HG02938 (cell line): ENCODE measurements around the gene GNG8.

Experiments
- ATAC-seq: cut with Tn5 transposase; IDR thresholded peaks from one replicate; pipeline ENCODE4 v1.9.1; 2021; ENCODE audit warnings: mild to moderate bottlenecking, moderate library complexity; ENCODE audit not compliant: unreplicated experiment

Gene GNG8

DNA sequence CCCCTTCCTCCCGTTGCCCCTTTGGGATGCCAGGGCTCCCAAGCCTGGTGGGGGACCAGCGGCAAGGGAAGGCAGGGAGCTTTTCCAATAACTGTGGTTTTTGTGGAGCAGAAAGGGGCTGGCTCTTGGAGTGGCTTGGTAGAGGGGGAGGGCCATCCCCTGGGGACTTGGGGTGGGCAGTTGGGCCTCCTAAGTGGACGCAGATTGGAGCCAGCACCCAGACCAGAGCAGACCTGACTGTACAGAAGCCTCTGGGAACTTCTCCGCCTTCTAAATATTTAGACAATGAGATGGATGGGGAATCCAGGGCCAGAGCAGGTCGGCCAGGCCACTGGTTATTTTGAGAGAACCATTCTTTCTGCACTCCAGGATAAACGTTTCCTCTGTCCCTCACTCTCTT is 15.3 kb downstream of the GNG8 start:
- ATAC-seq, result no peak

DNA sequence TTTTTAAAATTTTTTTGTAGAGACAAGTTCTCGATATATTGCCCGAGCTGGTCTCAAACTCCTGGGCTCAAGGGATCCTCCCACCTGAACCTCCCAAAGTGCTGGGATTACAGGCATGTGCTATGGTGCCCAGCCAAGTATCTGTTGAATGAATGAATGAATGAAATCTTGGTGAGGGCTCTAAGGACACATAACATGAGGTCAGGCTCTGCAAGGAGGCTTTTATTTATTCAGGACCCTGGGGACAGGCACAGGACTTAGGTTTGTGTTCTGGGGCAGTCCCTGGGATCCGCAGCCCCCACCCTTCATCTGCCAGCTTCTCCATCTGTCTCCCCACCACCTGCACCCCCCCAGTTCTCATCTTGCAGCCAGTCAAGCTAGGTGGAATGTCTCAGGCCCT is 15.7 kb downstream of the GNG8 start:
- ATAC-seq, result no peak

DNA sequence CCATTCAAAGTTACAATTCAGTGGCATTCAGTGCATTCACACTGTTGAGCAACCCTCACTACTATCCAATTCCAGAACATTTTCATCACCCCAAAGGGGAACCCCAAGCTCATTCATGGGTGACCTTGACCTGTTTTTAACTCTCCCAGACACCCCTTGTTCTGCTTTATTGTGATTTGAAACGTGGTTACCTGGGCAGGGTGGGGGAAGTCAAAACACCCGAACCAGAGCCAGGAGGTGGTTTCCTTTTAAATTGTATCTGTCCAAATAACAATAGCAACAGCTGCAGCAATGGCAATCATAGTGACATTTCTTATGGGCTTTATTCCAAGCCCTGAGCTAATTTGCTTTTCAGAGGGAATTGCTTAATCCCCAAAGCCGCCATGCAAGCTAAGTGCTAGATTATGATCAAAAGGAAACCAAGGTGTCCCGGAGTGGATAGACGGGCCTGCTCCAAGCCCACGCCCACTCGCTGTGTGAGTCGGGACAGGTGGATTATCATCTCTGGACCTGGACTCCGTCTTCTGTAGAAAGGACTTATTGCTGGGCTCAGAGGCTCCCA is 17.3 kb downstream of the GNG8 start:
- ATAC-seq, result no peak

- ATAC-seq, result no peak
These were observed 18.4 kb downstream of the GNG8 start for GRCh38 chr19:46617601-46618000.

DNA sequence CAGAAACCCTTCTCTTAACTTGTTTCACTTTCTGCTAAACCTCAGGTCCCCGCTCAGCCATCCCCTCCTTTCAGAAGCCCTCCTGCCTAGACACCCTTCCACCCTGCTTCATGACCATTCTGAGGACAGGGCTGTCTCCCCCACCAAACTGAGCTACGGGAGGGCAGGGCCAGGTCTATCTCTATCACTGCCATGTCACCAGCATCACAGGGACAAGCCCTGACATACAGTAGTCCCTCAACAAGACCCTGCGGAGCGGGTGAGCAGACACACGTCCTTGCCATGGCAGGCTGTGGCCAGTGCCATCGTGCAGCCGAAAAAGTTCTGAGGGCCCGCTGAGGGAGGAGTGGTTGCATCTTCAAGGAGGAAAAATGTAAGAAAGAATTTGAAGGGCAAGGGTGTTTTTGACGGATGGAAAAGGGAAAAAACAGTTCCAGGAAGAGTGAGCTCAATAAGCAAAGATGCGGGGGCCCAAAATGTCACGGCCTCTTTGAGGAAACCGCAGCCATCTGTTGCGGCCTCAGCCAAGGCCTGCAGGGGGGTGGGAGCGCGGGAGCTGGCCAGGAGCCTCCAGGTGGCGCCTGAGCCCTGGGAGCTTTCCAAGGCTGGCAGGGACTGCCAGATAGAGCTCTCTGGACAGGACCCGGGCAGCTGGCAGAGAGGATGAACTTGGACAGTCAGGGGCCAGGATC is 19.2 kb downstream of the GNG8 start:
- no peak for ATAC-seq

GRCh38 chr19:46615966-46616365 is 20.0 kb downstream of the GNG8 start:
- no peak for ATAC-seq

DNA sequence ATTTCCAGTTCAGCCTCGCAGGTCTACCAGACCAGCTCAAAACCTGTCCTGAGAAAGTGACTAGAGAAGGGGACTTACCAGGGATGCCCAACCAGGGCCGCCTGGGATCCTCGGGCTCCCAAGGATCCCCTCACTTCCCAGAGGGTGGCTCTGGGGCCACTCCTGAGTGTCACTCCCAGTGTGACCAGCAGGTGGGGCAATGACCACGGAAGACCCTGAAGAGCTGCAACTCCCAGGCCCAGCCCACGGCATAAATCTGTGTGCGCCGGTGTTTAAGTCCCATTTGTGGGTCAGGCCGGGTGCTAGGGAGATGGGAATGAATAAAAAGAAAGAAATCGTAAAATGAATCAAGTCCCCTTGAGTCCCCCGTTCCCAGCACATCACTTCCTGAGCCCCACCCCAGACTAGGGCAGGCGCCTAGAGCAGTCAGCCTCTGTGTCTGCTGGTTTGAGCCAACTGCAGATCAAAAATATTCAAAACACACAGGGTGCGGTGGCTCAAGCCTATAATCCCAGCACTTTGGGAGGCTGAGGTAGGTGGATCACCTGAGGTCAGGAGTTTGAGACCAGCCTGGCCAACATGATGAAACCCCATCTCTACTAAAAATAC is 21.8 kb downstream of the GNG8 start:
- ATAC-seq, result no peak

- ATAC-seq, result no peak
These were observed 22.5 kb downstream of the GNG8 start for GRCh38 chr19:46613525-46613924.

DNA sequence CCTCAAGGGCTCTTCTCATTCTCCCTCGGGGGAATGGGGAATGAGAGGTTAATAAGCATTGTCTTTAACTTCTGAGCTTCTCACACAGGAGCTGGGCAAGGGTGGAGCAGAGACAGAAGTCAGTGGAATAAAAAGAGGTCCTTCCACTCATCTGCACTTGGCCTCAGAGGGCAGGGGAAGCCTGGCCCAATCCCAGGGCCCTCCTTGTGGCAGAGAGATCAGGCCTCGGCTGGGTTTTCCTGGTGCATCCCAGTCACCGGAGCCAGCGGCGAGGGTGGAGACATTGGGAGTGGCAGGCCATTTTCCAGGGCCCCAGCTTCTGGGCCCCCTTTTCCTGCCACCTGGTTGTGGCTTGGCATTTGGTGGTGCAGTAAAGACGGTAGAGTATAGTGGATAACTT is 24.2 kb downstream of the GNG8 start:
- no peak for ATAC-seq

DNA sequence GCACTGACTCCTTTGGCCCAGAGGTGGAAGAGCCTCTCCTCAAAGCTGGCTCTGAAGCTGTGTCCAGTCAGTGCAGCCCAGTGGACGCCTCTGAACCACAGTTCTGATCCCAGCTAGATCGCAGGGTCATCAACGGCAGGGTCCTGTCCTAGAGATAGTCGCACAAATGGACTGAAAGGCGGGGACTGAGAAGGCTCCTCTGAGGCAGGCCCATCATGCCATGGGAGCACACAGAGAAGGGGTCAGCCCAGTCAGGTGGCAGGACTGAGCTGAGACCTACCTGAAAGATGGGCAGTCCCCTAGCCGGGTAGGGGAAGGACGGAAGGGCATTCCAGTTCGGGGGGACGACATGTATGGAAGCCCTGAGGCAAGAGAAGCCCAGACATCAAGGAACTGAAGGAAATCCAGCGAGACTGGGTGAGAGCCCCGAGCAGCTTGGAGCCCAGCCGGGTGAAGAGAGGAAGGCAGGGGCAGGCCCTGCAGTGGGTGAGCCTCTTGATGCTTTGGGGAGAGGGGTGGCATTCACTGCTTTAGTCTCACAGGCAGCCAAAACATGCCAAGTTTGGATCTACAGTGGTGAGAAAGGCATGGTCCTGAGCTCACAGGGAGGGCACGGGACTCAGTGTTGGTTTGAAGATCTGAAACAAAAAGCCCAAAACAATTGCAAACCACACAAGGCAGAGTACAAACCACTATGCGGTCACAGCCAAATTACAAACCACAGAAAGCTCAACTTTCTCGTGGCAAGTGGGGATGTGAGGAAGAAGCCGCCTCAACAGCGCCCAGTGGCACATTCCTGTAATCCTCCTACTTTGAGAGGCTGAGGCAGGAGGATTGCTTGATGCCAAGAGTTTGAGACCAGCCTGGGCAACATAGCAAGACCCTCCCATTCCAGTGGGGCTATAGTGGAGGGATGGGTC is 24.9 kb downstream of the GNG8 start:
- no peak for ATAC-seq

GRCh38 chr19:46610413-46610775 is 25.6 kb downstream of the GNG8 start:
- no peak for ATAC-seq

GRCh38 chr19:46609511-46610412 is 26.2 kb downstream of the GNG8 start:
- no peak for ATAC-seq

DNA sequence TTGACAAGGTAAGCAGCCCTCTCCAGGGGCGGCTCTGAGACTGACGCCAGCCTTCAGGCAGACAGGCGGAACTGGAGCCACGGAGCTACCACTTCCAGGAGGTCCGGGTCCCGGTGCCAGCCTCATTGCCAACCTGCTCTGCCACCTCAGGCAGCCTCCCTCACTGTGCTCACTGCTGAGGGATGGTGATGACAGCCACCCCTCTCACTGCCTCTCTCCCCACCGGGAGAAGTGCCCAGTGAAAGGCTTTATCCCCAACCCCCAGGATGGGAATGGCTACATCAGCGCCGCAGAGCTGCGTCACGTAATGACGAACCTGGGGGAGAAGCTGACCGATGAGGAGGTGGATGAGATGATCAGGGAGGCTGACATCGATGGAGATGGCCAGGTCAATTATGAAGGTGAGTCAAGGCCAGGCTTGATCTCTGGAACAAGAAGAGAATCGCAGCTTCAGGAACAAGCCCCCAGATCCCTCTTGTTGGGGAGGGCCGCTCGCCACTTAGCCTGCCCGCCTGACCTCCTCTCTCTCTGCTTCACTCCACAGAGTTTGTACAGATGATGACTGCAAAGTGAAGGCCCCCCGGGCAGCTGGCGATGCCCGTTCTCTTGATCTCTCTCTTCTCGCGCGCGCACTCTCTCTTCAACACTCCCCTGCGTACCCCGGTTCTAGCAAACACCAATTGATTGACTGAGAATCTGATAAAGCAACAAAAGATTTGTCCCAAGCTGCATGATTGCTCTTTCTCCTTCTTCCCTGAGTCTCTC is 27.2 kb downstream of the GNG8 start:
- ATAC-seq, result no peak

DNA sequence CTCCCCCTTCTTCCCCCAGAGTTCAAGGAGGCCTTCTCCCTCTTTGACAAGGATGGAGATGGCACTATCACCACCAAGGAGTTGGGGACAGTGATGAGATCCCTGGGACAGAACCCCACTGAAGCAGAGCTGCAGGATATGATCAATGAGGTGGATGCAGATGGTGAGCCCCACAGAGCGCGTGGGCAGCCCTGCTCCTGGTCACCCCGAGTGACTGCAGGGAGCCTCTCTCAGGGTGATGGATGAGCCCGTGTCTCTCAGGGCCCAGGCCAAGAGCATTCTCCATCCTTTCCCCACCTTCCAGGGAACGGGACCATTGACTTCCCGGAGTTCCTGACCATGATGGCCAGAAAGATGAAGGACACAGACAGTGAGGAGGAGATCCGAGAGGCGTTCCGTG is 27.8 kb downstream of the GNG8 start:
- no peak for ATAC-seq

DNA sequence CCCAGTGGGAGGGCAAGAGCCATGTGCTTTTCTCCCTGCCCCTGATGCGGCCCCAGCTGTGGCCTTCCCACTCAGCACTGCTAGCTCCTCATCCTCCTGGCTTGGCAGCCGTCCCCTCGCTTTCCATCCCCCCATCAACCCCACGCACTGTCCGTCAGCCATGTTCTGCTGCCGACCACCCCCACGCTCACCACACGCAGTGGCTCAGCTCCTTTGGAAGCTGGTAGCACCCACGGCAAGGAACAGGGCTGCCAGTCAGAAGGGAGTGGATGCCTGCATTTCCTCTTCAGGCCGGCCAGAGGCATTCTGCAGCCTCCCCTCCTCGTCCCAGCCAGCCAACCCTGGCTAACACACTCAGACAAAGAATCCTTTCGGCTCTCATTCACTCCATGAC is 28.6 kb downstream of the GNG8 start:
- no peak for ATAC-seq

DNA sequence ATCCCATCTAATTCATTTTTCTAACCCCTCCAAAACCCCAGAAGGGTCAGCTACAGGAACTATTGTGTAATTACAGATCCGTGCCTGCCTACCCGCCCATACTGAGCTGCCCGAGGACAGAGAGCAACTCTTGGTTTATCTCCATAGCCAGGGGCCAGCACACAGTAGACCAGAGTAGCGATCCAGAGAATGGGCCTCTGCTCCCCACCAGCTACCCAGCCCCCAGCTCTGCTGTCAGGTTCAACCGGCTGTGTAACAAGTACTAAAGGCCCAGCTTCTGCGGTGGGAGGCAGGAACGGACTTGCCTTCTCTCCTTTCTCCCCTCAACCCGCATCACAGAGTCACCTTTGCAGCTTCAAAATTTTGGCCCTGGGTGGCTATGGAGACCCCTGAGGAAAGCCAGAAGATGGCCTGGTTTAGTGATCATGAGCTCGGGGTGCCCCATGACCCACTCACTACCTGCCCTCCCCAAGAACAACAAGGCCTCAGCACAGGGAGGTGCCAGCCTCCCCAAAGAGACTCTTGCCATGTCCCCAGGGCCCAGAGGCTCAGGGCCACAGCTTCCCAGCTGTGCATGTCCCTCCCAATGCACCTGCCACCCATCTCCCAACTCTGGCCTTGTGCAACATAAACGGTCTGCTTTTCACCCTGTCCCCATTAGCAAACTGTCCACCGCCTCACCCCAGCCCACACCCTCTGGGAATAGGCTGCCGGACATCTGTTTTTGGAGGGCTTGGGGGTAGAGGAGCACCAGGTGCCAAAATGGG is 29.1 kb downstream of the GNG8 start:
- no peak for ATAC-seq

DNA sequence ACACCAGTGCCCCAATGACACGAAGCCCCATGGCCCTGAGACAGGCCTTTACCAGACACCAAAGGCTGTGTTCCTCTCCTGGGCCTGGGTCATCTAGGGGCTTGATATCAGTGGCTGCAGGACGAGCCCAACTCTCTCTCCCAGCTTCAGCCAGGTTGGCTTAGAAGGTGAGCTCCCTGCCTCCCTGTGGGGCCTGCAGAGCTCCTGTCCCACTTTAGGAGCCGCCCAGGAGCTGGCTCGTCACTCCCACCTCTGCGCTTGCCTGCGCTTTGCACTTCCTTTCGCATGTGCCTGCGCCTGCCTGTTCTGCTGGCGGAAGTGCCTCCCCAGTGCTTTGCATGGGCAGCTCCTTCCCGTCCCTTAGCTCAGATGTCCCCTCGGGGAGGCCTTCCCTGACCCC is 30.0 kb downstream of the GNG8 start:
- no peak for ATAC-seq

DNA sequence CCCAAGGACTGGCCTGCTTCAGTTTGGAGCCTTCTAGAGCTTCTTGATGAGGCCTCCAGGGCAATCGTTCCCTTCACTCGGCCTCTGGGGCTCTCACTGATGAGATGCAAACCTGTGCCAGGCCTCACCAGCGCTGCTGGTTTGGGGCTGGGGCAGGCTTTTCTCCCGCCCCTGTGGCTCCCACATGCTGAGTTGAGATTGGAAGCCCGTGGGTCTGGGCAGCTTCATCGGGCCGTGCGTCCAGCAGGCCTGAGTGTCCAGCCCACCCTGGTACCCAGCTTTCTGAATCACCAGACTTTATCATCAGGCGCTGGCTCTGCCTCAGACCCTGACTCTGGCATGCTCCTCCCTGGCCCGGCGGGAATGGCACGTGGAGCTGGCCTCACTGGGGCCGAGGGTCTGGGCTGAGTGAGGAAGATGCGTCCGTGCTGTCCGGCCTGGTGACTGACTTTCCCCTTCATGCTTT is 30.6 kb downstream of the GNG8 start:
- ATAC-seq, result no peak

DNA sequence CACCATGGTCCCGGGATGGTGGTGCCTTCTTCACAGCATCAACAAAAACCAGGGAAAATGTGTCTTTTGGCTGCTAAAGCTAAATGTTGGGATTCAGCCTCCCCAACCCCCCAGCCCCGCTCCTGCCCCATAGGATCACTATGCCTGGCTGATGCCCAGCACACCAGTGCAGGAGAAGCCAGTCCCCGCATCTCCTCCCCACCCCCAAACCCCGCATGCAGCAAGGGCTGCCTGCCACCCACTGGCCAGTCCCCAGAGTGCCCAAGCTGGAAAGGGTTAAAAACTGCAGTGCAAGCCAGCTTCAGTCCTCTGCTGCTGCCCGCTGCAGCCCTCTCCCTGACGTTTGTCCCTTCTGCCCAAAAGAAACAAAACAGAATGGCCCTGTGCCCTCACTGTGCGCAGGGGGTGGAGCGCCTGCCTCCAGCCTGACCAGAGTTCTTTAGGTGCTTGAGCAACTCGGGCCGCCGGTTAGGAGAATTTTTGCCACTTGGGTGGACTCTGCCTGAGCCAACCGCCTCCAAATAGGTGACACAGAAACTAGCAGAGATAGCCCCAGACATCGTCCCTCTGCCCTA is 31.1 kb downstream of the GNG8 start:
- no peak for ATAC-seq
